IPS DF 4.7 (cell line): ENCODE results near the gene PTPA.

Source experiments
- DNase-seq: peaks from one replicate; pipeline ENCODE4 v3.0.0-alpha.2; 2013; ENCODE audit warnings: low spot score; ENCODE audit errors: extremely low read depth

The PTPA gene

DNA sequence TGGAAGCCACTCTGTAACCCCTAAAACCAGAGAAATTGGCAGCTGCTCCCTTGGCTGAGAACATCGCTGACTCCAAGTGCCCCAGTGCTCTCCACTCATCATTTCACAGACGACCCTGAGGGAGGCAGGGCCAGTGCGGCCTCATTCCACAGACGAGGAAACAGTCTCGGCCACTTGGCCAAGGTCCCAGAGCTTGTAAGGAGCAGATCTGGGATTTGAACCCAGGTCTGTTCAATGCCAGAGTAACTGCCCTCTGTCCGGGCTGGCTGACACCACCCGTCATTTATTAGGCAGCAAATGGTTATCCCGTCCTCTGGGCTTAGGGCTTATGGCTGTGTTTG is 86.7 kb downstream of the PTPA start:
- no peak for DNase-seq
